Endothelial cell of umbilical vein (primary cell): Measurements from ENCODE around the gene GAL3ST3.

Source experiments
- CTCF ChIP-seq, 2 donors: IDR thresholded peaks; 1 replicate in 1 of 2; 2 replicates in 1 of 2; pipeline ENCODE4 v1.5.1; 2011; ENCODE audit warnings: low read length in 2 of 2, mild to moderate bottlenecking in 2 of 2, moderate library complexity in 2 of 2, control low read depth in 1 of 2, inconsistent platforms in 1 of 2, low read depth in 1 of 2; ENCODE audit not compliant: insufficient read depth in 1 of 2; ENCODE audit errors: extremely low read depth in 1 of 2
- EZH2 ChIP-seq: IDR thresholded peaks from 2 replicates; pipeline ENCODE4 v1.6.1; 2012; ENCODE audit warnings: borderline replicate concordance, low read depth, mild to moderate bottlenecking, moderate library complexity, low read length, inconsistent platforms; ENCODE audit not compliant: severe bottlenecking
- GATA2 ChIP-seq: IDR thresholded peaks from 2 replicates; pipeline ENCODE4 v1.7.0; 2011; ENCODE audit warnings: low read depth, mild to moderate bottlenecking, moderate library complexity, mixed read lengths, low read length; ENCODE audit not compliant: insufficient read length, insufficient read depth
- JUN ChIP-seq: IDR thresholded peaks from 2 replicates; pipeline ENCODE4 v1.6.1; 2011; ENCODE audit warnings: borderline replicate concordance, low read depth; ENCODE audit not compliant: insufficient read length, insufficient read depth
- MAX ChIP-seq: IDR thresholded peaks from 2 replicates; pipeline ENCODE4 v1.6.1; 2011; ENCODE audit not compliant: insufficient read depth, insufficient read length
- POLR2A ChIP-seq: IDR thresholded peaks from 2 replicates; pipeline ENCODE4 v1.6.1; 2012; ENCODE audit warnings: low read depth, mild to moderate bottlenecking, control low read depth, low read length
- POLR2AphosphoS5 ChIP-seq: IDR thresholded peaks from 2 replicates; pipeline ENCODE4 v1.6.1; 2012; ENCODE audit warnings: low read depth, mild to moderate bottlenecking, control low read depth, low read length, moderate library complexity; ENCODE audit not compliant: insufficient read depth

GRCh38 chr11:66073669-66074068 lies 24.7 kb upstream of the GAL3ST3 start:
- no peak for TF ChIP-seq CTCF (IDR thresholded peaks at IDR 0.05; ENCODE audit: extremely low read depth in 1 of 2, insufficient read depth in 1 of 2, low read depth in 1 of 2, low read length in 2 of 2)
- TF ChIP-seq MAX = no peak
- no peak for TF ChIP-seq GATA2
- no peak for TF ChIP-seq JUN
- TF ChIP-seq POLR2A = no peak
- no peak for TF ChIP-seq POLR2AphosphoS5
- no peak for TF ChIP-seq EZH2
